Activated naive CD4-positive, alpha-beta T cell treated with anti-CD3 and anti-CD28 coated beads, Interleukin-2, amount 10 ng/mL, durations not matched to agents 7 days and 5 days (primary cell): ENCODE data around the gene ABI3.

Experiments
- CTCF ChIA-PET: fragments of 350-600 bp; sonication (Branson Sonifier 250); formaldehyde crosslinking; loops from one replicate; lab custom pipeline; 2021; ENCODE audit warnings: antibody characterized with exemption; lab: Charles Lee
- DNase-seq: peaks from one replicate; pipeline ENCODE4 v3.0.0-alpha.2; 2020
- H3K27ac Mint-ChIP-seq: one replicate; pipeline ENCODE4 v1.8.0; 2021; ENCODE audit warnings: mild to moderate bottlenecking, moderate library complexity, mixed read lengths
- H3K27me3 Mint-ChIP-seq: one replicate; pipeline ENCODE4 v1.8.0; 2021; ENCODE audit warnings: mild to moderate bottlenecking, mixed read lengths
- H3K36me3 Mint-ChIP-seq: one replicate; pipeline ENCODE4 v1.8.0; 2021; ENCODE audit warnings: mixed read lengths
- H3K4me1 Mint-ChIP-seq: one replicate; pipeline ENCODE4 v1.8.0; 2021; ENCODE audit warnings: mixed read lengths
- H3K4me3 Mint-ChIP-seq: one replicate; pipeline ENCODE4 v1.8.0; 2021; ENCODE audit warnings: mild to moderate bottlenecking, moderate library complexity, mixed read lengths
- H3K9me3 Mint-ChIP-seq: one replicate; pipeline ENCODE4 v1.8.0; 2021; ENCODE audit warnings: mixed read lengths

ABI3 gene

DNA sequence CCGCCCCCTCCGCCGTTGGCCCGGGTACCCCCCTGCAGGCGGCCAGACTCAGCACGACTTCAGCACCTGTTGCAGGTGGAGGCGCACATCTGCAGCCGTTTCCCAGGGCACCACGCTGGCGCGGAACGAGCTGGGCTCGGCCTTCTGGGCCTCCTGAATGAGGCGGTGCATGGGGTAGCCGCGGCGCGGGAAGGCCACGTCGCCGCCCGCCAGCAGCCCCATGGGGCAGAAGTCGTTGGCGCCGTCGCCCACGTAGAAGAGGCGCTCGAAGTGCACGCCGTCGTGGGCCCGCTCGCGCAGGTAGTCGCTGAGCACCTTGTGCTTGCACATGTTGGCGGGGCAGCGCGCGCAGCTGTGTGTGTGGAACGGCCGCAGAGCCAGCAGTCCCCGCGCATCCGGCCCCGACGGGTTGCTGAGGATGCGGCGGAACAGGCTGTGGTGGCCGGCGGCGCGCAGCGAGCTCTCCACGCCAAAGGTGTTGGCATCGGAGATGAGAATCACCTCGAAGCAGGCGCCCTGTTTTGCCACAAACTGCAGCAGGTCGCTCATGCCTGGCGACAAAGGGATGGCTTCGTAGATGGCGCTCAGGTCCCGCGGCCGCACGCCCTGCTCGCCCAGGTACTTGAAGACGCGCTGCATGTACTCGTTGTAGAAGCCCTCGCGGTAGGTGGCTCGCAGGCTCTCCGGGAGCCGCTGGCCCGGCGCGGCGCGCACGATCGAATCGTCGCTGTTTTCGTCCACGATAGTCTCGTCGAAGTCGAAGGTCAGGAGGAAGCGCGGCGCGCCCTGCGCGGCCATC, 13.9 kb downstream of the ABI3 start:
- Mint-ChIP-seq H3K36me3 (peaks cover 36% of the 10 kb centered on the region), H3K27me3 (peaks cover 60% of the 10 kb centered on the region), H3K4me1 (peaks cover 52% of the 10 kb centered on the region), H3K4me3 (peak overlapping the region; percentile 44), H3K9me3 (no peaks in the 10 kb centered on the region), H3K27ac (no peak overlapping the region)
- CTCF ChIA-PET = interaction anchor here (0.7 to 4.8 kb wide), 8 partner anchors 9 to 43 kb away, joined by 3 to 96 read pairs (median 4); partner anchors contain the start of genes ABI3 and GNGT2
- peak; percentile 75 for DNase-seq

DNA sequence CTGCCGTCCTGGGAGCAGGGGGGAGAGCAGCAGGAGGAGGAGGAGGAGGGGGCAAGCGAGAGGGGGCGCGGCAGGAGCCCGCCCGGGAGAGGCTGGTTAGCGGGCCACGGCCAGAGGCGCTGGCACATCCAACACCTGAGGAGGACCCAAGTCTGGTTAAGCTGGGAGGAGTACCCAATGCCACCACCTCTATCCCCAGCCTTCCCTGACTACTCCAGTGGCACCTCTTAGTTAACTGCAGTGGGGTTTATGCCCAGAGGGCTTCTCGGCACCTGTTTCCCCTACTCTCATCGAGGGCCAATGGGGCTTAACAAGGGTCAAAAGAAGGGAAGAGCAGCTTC, 14.5 kb downstream of the ABI3 start:
- H3K27ac Mint-ChIP-seq = no peak overlapping the region
- CTCF ChIA-PET = interaction anchor here (0.9 to 4.8 kb wide), 7 partner anchors 8 to 44 kb away, joined by 4 to 96 read pairs (median 8); partner anchors contain the start of genes ABI3 and GNGT2
- no peaks in the 10 kb centered on the region for H3K9me3 Mint-ChIP-seq
- peaks cover 66% of the 10 kb centered on the region for H3K27me3 Mint-ChIP-seq
- H3K4me1 Mint-ChIP-seq = peaks cover 50% of the 10 kb centered on the region
- peaks cover 30% of the 10 kb centered on the region for H3K36me3 Mint-ChIP-seq
- peak overlapping the region; percentile 44 for H3K4me3 Mint-ChIP-seq
- no peak for DNase-seq

GRCh38 chr17:49225554-49226236, 15.2 kb downstream of the ABI3 start:
- no peak for DNase-seq
- peaks cover 26% of the 10 kb centered on the region for H3K36me3 Mint-ChIP-seq
- H3K4me1 Mint-ChIP-seq = peaks cover 45% of the 10 kb centered on the region
- H3K4me3 Mint-ChIP-seq = no peak overlapping the region
- H3K27ac Mint-ChIP-seq = peak overlapping the region; percentile 74
- peaks cover 73% of the 10 kb centered on the region for H3K27me3 Mint-ChIP-seq
- no peaks in the 10 kb centered on the region for H3K9me3 Mint-ChIP-seq
- CTCF ChIA-PET = interaction anchor here (0.9 to 4.8 kb wide), 11 partner anchors 9 to 174 kb away, joined by 3 to 96 read pairs (median 9); no protein-coding TSS in a partner anchor

DNA sequence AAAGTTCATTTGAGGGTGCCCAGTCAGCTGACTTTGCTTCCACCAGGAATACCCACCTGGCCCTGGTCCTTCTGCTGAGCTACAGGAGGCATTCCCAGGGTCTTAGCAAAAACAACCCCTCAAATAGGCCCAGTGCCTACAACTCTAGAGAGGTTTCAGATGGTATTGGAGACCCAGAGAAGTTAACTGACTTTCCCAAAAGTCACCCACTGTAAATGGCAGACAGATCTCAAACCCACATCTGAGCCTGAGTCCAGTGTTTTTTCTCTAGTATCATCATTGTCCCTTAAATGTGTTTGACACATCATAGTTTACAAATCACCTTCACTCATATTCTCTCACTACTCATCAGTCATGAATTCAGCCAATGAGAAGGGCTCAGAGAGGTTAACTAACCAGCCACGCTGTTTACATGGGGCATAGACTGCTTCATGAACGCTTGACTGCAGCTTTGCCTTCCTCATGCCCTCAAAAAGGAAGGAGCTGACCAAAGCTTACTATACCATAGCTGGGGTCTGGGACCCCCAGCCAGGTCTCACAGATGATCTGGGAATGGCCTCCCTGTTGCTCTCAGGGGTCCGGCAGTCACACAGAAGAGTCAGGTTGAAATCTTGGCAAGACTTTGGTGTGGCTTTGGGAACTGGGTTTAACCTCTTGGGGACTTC, 16.4 kb downstream of the ABI3 start:
- no peak for DNase-seq
- H3K36me3 Mint-ChIP-seq = peaks cover 23% of the 10 kb centered on the region
- peaks cover 85% of the 10 kb centered on the region for H3K27me3 Mint-ChIP-seq
- peaks cover 49% of the 10 kb centered on the region for H3K4me1 Mint-ChIP-seq
- H3K4me3 Mint-ChIP-seq = no peak overlapping the region
- CTCF ChIA-PET = interaction anchor here (0.6 to 4.8 kb wide), 23 partner anchors 8 to 348 kb away, joined by 3 to 96 read pairs (median 5); partner anchors contain the start of genes ABI3 and GNGT2
- no peaks in the 10 kb centered on the region for H3K9me3 Mint-ChIP-seq
- no peak overlapping the region for H3K27ac Mint-ChIP-seq

GRCh38 chr17:49227436-49228261, 17.1 kb downstream of the ABI3 start:
- Mint-ChIP-seq H3K27ac (no peak overlapping the region), H3K4me1 (peaks cover 43% of the 10 kb centered on the region), H3K36me3 (peaks cover 17% of the 10 kb centered on the region), H3K9me3 (no peaks in the 10 kb centered on the region), H3K4me3 (no peak overlapping the region), H3K27me3 (peaks cover 90% of the 10 kb centered on the region)
- peak; percentile 87 for DNase-seq
- CTCF ChIA-PET = interaction anchor here (0.6 to 4.8 kb wide), 23 partner anchors 8 to 548 kb away, joined by 3 to 96 read pairs (median 5); partner anchors contain the start of genes ABI3 and GNGT2

- peaks cover 6% of the 10 kb centered on the region for H3K36me3 Mint-ChIP-seq
- H3K4me3 Mint-ChIP-seq = peak overlapping the region; percentile 32
- H3K27ac Mint-ChIP-seq = no peak overlapping the region
- peaks cover 28% of the 10 kb centered on the region for H3K4me1 Mint-ChIP-seq
- H3K9me3 Mint-ChIP-seq = no peaks in the 10 kb centered on the region
- DNase-seq = no peak
- H3K27me3 Mint-ChIP-seq = peaks cover 85% of the 10 kb centered on the region
- CTCF ChIA-PET = interaction anchor here (0.9 to 2.7 kb wide), 4 partner anchors 19 to 68 kb away, joined by 4 to 19 read pairs (median 8); partner anchors contain the start of genes ABI3 and GNGT2
Measured at GRCh38 chr17:49229076-49229804, 18.7 kb downstream of the ABI3 start.

DNA sequence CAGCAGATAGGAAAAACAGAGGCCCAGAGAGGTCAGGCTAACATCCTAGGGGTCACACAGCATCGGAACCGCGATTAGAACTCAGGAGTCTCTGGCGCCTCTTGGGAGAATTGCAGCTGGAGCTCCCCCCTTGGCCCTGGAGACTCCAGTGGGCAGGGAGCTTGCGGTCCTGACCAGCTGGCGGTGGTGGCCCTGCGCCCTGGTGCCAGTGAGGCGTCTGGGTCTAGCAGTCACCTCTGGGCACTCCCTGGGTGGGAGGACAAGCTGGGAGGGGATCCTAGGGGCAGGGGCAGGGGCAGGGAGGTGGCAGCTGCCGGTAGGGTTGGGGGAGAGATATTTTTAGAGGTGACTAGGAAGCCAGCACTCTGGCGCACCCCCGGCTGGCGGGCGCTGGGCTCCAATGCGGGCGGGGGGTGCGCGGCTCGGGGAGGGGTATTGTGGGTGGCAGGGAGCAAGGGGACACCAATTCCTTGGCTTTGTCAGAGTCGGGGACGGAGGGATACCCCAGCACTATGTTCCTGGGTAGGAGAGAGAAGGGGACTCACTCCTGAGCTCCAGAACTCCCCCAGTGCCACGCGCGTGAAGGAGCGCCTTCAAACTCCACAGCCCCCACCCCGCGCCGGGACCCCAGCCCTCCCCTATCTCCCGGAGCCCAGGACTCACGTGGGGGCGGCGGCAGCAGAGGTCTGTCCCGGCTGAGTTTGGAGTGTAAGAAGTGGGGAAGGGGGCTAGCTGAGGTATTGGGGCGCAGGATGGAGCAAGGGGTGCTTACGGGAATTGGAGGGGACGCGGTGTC, 19.5 kb downstream of the ABI3 start:
- H3K4me3 Mint-ChIP-seq = peak overlapping the region; percentile 70
- peaks cover 78% of the 10 kb centered on the region for H3K27me3 Mint-ChIP-seq
- no peak for DNase-seq
- peaks cover 21% of the 10 kb centered on the region for H3K4me1 Mint-ChIP-seq
- CTCF ChIA-PET = interaction anchor here (0.9 to 2.0 kb wide), 4 partner anchors 20 to 67 kb away, joined by 3 to 19 read pairs (median 4); partner anchors contain the start of genes ABI3 and GNGT2
- H3K9me3 Mint-ChIP-seq = no peaks in the 10 kb centered on the region
- H3K27ac Mint-ChIP-seq = no peak overlapping the region
- H3K36me3 Mint-ChIP-seq = peaks cover 4% of the 10 kb centered on the region

DNA sequence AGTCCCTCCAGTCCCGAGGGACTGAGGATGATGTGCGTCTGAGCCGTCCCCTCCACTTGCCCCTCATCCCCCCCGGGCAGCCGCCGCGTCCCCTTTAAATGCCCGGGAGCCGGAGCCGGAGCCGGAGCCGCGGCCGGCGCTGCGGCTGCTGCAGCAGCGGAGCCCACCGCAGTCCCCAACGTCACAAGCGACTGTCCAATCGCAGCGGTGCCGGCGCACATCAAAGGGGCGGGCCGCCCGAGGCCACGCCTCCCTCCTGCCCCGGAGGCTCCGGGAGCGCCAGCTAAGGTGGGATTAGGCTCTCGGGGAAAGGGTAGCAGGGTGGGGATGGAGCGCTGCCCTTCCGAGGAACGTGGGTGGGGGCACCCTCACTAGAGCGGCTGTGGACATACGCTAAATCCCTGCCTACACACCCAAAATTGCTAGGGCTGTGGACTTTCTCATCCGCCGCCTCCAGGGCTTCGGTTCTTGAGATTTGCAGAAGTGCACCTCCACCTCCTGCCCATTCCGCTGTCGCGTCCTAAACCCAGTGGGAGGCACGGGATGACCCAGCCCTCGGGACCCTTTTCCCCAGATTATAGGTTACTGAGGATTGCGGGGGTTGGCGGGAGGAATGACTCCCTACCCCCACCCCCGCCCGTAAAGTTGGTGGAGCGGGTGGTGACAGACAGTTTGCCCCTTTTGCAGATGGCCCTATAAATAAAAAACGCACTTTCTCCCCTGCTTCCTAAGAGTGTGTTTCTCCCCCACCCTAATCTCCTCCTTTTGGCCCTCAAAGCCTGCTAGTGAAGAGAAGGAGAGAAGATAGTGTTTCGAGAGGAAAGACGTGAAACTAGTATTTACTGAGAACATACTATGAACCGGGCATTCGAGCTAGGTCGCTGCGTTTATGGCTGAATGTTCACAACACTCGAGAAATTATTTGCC, 20.4 kb downstream of the ABI3 start, which contains the start of gene PHOSPHO1:
PHOSPHO1 (minus strand) TSS at position 152 of the 927 bp plus-strand sequence. CDS start 4,096 bp downstream, outside the sequence.
- no peak within 1 kb of the TSS for H3K27ac Mint-ChIP-seq
- CTCF ChIA-PET = interaction anchor here (1.0 to 2.3 kb wide), 3 partner anchors 41 to 51 kb away, joined by 3 to 19 read pairs (median 7); no protein-coding TSS in a partner anchor

GRCh38 chr17:49231563-49231894, 21.0 kb downstream of the ABI3 start:
- Mint-ChIP-seq H3K36me3 (no peaks in the 10 kb centered on the region), H3K4me1 (peaks cover 16% of the 10 kb centered on the region), H3K4me3 (peak overlapping the region; percentile 70), H3K27me3 (peaks cover 71% of the 10 kb centered on the region), H3K27ac (no peak overlapping the region), H3K9me3 (no peaks in the 10 kb centered on the region)
- CTCF ChIA-PET = interaction anchor here (2.3 kb wide), 1 partner anchor 52 kb away, joined by 7 read pairs; no protein-coding TSS in a partner anchor
- no peak for DNase-seq

More for the DNA sequence above, 20.4 kb downstream of the ABI3 start, which contains the start of gene PHOSPHO1:
- Mint-ChIP-seq H3K4me3 (peak within 1 kb of the TSS; percentile 70), H3K36me3 (peaks cover 2% of the 10 kb centered on the region), H3K27me3 (peaks cover 73% of the 10 kb centered on the region), H3K9me3 (no peaks in the 10 kb centered on the region), H3K4me1 (peaks cover 16% of the 10 kb centered on the region)
- peak; percentile 93 for DNase-seq

DNA sequence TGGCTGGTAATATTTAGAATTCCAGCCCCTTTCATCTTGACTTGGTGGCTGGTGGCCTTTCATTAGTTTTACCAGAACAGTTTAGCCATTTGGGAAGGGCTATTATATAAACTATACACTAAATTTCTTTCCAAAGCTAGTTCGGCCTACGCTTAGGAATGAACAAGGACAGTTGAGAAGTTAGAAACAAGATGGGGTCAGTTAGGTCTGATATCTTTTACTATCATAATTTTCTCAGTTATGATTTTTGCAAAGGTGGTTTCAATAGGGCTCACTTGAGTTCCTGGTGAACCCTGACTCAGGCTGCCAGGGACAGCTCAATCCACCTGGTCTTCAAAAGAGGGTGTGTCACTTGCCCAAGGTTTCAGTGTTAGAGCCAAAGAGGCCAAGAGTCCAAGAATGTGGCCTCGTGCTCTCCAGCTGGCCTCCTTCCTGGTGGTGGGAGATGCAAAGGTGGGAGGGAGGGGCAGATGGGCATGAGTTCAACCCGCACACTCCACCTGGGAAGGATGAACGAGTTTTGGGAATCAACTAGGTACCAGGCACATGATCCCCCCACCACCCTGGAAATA, 24.1 kb downstream of the ABI3 start:
- H3K27ac Mint-ChIP-seq = no peak overlapping the region
- no peaks in the 10 kb centered on the region for H3K9me3 Mint-ChIP-seq
- H3K4me1 Mint-ChIP-seq = peaks cover 8% of the 10 kb centered on the region
- H3K4me3 Mint-ChIP-seq = no peak overlapping the region
- no peaks in the 10 kb centered on the region for H3K36me3 Mint-ChIP-seq
- CTCF ChIA-PET = interaction anchor here (1.9 kb wide), 1 partner anchor 134 kb away, joined by 4 read pairs; no protein-coding TSS in a partner anchor
- peaks cover 80% of the 10 kb centered on the region for H3K27me3 Mint-ChIP-seq
- DNase-seq = no peak

- no peaks in the 10 kb centered on the region for H3K36me3 Mint-ChIP-seq
- H3K4me1 Mint-ChIP-seq = peaks cover 6% of the 10 kb centered on the region
- H3K27me3 Mint-ChIP-seq = peaks cover 72% of the 10 kb centered on the region
- CTCF ChIA-PET = interaction anchor here (0.6 to 1.1 kb wide), 3 partner anchors 9 to 510 kb away, joined by 3 to 5 read pairs (median 3); no protein-coding TSS in a partner anchor
- no peak overlapping the region for H3K27ac Mint-ChIP-seq
- no peak for DNase-seq
- H3K9me3 Mint-ChIP-seq = no peaks in the 10 kb centered on the region
- H3K4me3 Mint-ChIP-seq = no peak overlapping the region
Measured at GRCh38 chr17:49235896-49236295, 25.4 kb downstream of the ABI3 start.
